ENCODE results near the gene PPP2R3A. TPM values are rescaled to one million over a fixed set of nuclear protein-coding genes. Genes with fewer than 3 reads are reported as not detected.
A peak's percentile ranks its signal among the peaks of the same experiment; 100 is the strongest.
"Not testable (repeated sequence)": the region's sequence is repeated elsewhere in the genome, so short reads cannot be mapped to it uniquely, and the experiment has no call there.

Gene PPP2R3A
- total and polyA plus RNA-seq, 2 donors: 10.5 to 28.7 TPM

GRCh38 chr3:136070953-136071949 is 105.7 kb downstream of the PPP2R3A start:
- Histone ChIP-seq H3K36me3 (ENCODE audit: insufficient read depth) (no peaks in the 10 kb centered on the region), H3K4me3 (ENCODE audit: low read depth, low read length) (no peak overlapping the region), H3K27ac (ENCODE audit: low read depth) (no peak overlapping the region), H3K4me1 (ENCODE audit: insufficient read depth) (no peaks in the 10 kb centered on the region)
- DNase-seq (ENCODE audit: extremely low spot score): no peak
- 38% methylated on average over 9 of the region's 9 CpGs for WGBS

GRCh38 chr3:136074546-136075170 is 109.1 kb downstream of the PPP2R3A start:
- no peak overlapping the region for H3K4me3 ChIP-seq (ENCODE audit: low read depth, low read length)
- no peak overlapping the region for H3K27ac ChIP-seq (ENCODE audit: low read depth)
- WGBS: 81% methylated on average over 1 of the region's 1 CpG
- no peak for DNase-seq (ENCODE audit: extremely low spot score)
- H3K36me3 ChIP-seq (ENCODE audit: insufficient read depth): no peaks in the 10 kb centered on the region
- H3K4me1 ChIP-seq (ENCODE audit: insufficient read depth): no peaks in the 10 kb centered on the region

- peak; percentile 53 for DNase-seq (ENCODE audit: extremely low spot score)
- no peak overlapping the region for H3K27ac ChIP-seq (ENCODE audit: low read depth)
- 92% methylated on average over 1 of the region's 1 CpG for WGBS
- H3K36me3 ChIP-seq (ENCODE audit: insufficient read depth): no peaks in the 10 kb centered on the region
- H3K4me3 ChIP-seq (ENCODE audit: low read depth, low read length): no peak overlapping the region
- H3K4me1 ChIP-seq (ENCODE audit: insufficient read depth): no peaks in the 10 kb centered on the region
These were observed 109.8 kb downstream of the PPP2R3A start for GRCh38 chr3:136075218-136075808.

GRCh38 chr3:136075811-136076210 is 110.3 kb downstream of the PPP2R3A start:
- Histone ChIP-seq H3K4me3 (ENCODE audit: low read depth, low read length) (no peak overlapping the region), H3K27ac (ENCODE audit: low read depth) (no peak overlapping the region), H3K36me3 (ENCODE audit: insufficient read depth) (no peaks in the 10 kb centered on the region), H3K4me1 (ENCODE audit: insufficient read depth) (no peaks in the 10 kb centered on the region)
- 56% methylated on average over 3 of the region's 3 CpGs for WGBS
- no peak for DNase-seq (ENCODE audit: extremely low spot score)

- no peak for DNase-seq (ENCODE audit: extremely low spot score)
- no peak overlapping the region for H3K4me3 ChIP-seq (ENCODE audit: low read depth, low read length)
- peaks cover 2% of the 10 kb centered on the region for H3K36me3 ChIP-seq (ENCODE audit: insufficient read depth)
- no peak overlapping the region for H3K27ac ChIP-seq (ENCODE audit: low read depth)
- 75% methylated on average over 6 of the region's 6 CpGs for whole genome bisulfite sequencing
- H3K4me1 ChIP-seq (ENCODE audit: insufficient read depth): no peaks in the 10 kb centered on the region
These were observed 113.2 kb downstream of the PPP2R3A start for GRCh38 chr3:136078421-136079364.

GRCh38 chr3:136083641-136084382 is 118.3 kb downstream of the PPP2R3A start:
- H3K27ac ChIP-seq (ENCODE audit: low read depth); H3K36me3 ChIP-seq (ENCODE audit: insufficient read depth): not testable (repeated sequence)
- WGBS: over 99% methylated on average over 4 of the region's 4 CpGs

GRCh38 chr3:136085067-136085466 is 119.5 kb downstream of the PPP2R3A start:
- H3K36me3 ChIP-seq (ENCODE audit: insufficient read depth); DNase-seq (ENCODE audit: extremely low spot score); H3K4me1 ChIP-seq (ENCODE audit: insufficient read depth); H3K4me3 ChIP-seq (ENCODE audit: low read depth, low read length); H3K27ac ChIP-seq (ENCODE audit: low read depth): not testable (repeated sequence)
- WGBS: 97% methylated on average over 3 of the region's 3 CpGs

More at GRCh38 chr3:136083641-136084382, 118.3 kb downstream of the PPP2R3A start:
- not testable (repeated sequence) for H3K4me3 ChIP-seq (ENCODE audit: low read depth, low read length); DNase-seq (ENCODE audit: extremely low spot score); H3K4me1 ChIP-seq (ENCODE audit: insufficient read depth)

- DNase-seq (ENCODE audit: extremely low spot score): no peak
- Histone ChIP-seq H3K4me1 (ENCODE audit: insufficient read depth) (no peaks in the 10 kb centered on the region), H3K36me3 (ENCODE audit: insufficient read depth) (peaks cover 3% of the 10 kb centered on the region), H3K27ac (ENCODE audit: low read depth) (no peak overlapping the region), H3K4me3 (ENCODE audit: low read depth, low read length) (no peak overlapping the region)
- WGBS: 87% methylated on average over 4 of the region's 4 CpGs
These were observed 128.2 kb downstream of the PPP2R3A start for GRCh38 chr3:136093771-136094170.

- DNase-seq (ENCODE audit: extremely low spot score): no peak
- H3K4me1 ChIP-seq (ENCODE audit: insufficient read depth): no peaks in the 10 kb centered on the region
- 92% methylated on average over 4 of the region's 4 CpGs for WGBS
- no peaks in the 10 kb centered on the region for H3K36me3 ChIP-seq (ENCODE audit: insufficient read depth)
- H3K27ac ChIP-seq (ENCODE audit: low read depth): no peak overlapping the region
- H3K4me3 ChIP-seq (ENCODE audit: low read depth, low read length): no peak overlapping the region
These were observed 139.5 kb downstream of the PPP2R3A start for GRCh38 chr3:136105044-136105443.

- Histone ChIP-seq H3K4me3 (ENCODE audit: low read depth, low read length) (no peak overlapping the region), H3K27ac (ENCODE audit: low read depth) (no peak overlapping the region), H3K36me3 (ENCODE audit: insufficient read depth) (no peaks in the 10 kb centered on the region), H3K4me1 (ENCODE audit: insufficient read depth) (no peaks in the 10 kb centered on the region)
- 92% methylated on average over 6 of the region's 6 CpGs for whole genome bisulfite sequencing
- DNase-seq (ENCODE audit: extremely low spot score): no peak
These were observed 140.6 kb downstream of the PPP2R3A start for GRCh38 chr3:136106101-136106500.

GRCh38 chr3:136109499-136109898 is 144.0 kb downstream of the PPP2R3A start:
- H3K27ac ChIP-seq (ENCODE audit: low read depth): no peak overlapping the region
- no peak overlapping the region for H3K4me3 ChIP-seq (ENCODE audit: low read depth, low read length)
- no peak for DNase-seq (ENCODE audit: extremely low spot score)
- 93% methylated on average over 1 of the region's 1 CpG for WGBS
- H3K36me3 ChIP-seq (ENCODE audit: insufficient read depth): no peaks in the 10 kb centered on the region
- H3K4me1 ChIP-seq (ENCODE audit: insufficient read depth): no peaks in the 10 kb centered on the region

GRCh38 chr3:136110481-136110880 is 145.0 kb downstream of the PPP2R3A start:
- Histone ChIP-seq H3K36me3 (ENCODE audit: insufficient read depth) (no peaks in the 10 kb centered on the region), H3K4me3 (ENCODE audit: low read depth, low read length) (no peak overlapping the region), H3K4me1 (ENCODE audit: insufficient read depth) (no peaks in the 10 kb centered on the region), H3K27ac (ENCODE audit: low read depth) (no peak overlapping the region)
- no peak for DNase-seq (ENCODE audit: extremely low spot score)
- WGBS: 93% methylated on average over 2 of the region's 2 CpGs
